Fibroblast of skin of right quadriceps (primary cell): ENCODE results near the gene DNAI7.

ENCODE experiments used
- DNase-seq: peaks from one replicate; pipeline ENCODE4 v3.0.0-alpha.2; 2013

The DNAI7 gene

GRCh38 chr12:25195056-25195971 lies at the start of gene DNAI7, which contains the start of gene ETFRF1:
TSS of gene DNAI7 (minus strand) at chr12:25195160. CDS start at chr12:25195078, 82 bp downstream.
TSS of gene ETFRF1 (plus strand) at chr12:25195237. CDS start at chr12:25203957, 8,720 bp downstream.
- peak; percentile 91 for DNase-seq

GRCh38 chr12:25243680-25243990 lies 48.7 kb upstream of the DNAI7 start:
- no peak for DNase-seq

- DNase-seq: peak; percentile 31
Measured at GRCh38 chr12:25242981-25243679, 48.2 kb upstream of the DNAI7 start.

GRCh38 chr12:25241167-25242020 lies 46.4 kb upstream of the DNAI7 start:
- DNase-seq: peak; percentile 56

- DNase-seq: no peak
Measured at GRCh38 chr12:25236626-25237025, 41.7 kb upstream of the DNAI7 start.

GRCh38 chr12:25236190-25236589 lies 41.2 kb upstream of the DNAI7 start:
- peak; percentile 7 for DNase-seq

- no peak for DNase-seq
Measured at GRCh38 chr12:25213338-25213737, 18.4 kb upstream of the DNAI7 start.

- no peak for DNase-seq
Measured at GRCh38 chr12:25208554-25208953, 13.6 kb upstream of the DNAI7 start.

- DNase-seq: no peak
Measured at GRCh38 chr12:25207846-25208245, 12.9 kb upstream of the DNAI7 start.

- DNase-seq: no peak
Measured at GRCh38 chr12:25207411-25207810, 12.5 kb upstream of the DNAI7 start.

GRCh38 chr12:25202137-25202536 lies 7.2 kb upstream of the DNAI7 start:
- no peak for DNase-seq

- DNase-seq: peak; percentile 67
Measured at GRCh38 chr12:25200703-25201102, 5.7 kb upstream of the DNAI7 start.

GRCh38 chr12:25197608-25198007 lies 2.6 kb upstream of the DNAI7 start:
- no peak for DNase-seq

GRCh38 chr12:25194722-25195055 lies 271 bp downstream of the DNAI7 start:
- no peak for DNase-seq

- DNase-seq: peak; percentile 80
Measured at GRCh38 chr12:25194214-25194613, 746 bp downstream of the DNAI7 start.

- no peak for DNase-seq
Measured at GRCh38 chr12:25190793-25191192, 4.2 kb downstream of the DNAI7 start.

- no peak for DNase-seq
Measured at GRCh38 chr12:25189656-25190055, 5.3 kb downstream of the DNAI7 start.

- DNase-seq: peak; percentile 94
Measured at GRCh38 chr12:25187781-25188180, 7.2 kb downstream of the DNAI7 start.

GRCh38 chr12:25186788-25187402 lies 8.1 kb downstream of the DNAI7 start:
- no peak for DNase-seq

GRCh38 chr12:25186038-25186787 lies 8.7 kb downstream of the DNAI7 start:
- DNase-seq: no peak

- no peak for DNase-seq
Measured at GRCh38 chr12:25184132-25184531, 10.8 kb downstream of the DNAI7 start.

- no peak for DNase-seq
Measured at GRCh38 chr12:25182765-25183164, 12.2 kb downstream of the DNAI7 start.
